Neural progenitor cell (in vitro differentiated cells): ENCODE data around the gene HEATR5B. TPM values are rescaled to one million over a fixed set of nuclear protein-coding genes. Genes with fewer than 3 reads are reported as not detected.

Source experiments
- DNase-seq: peaks from one replicate; pipeline ENCODE4 v3.0.0-alpha.2; 2016; ENCODE audit warnings: low spot score
- H2AFZ ChIP-seq: fragments of 200-600 bp; sonication (generic); replicated peaks from 2 replicates; pipeline ENCODE4 v1.6.1; 2016; ENCODE audit warnings: antibody characterized with exemption
- H3F3A ChIP-seq: fragments of 200-600 bp; sonication (generic); 2 replicates; pipeline ENCODE4 v1.6.1; 2016; ENCODE audit warnings: antibody characterized with exemption, low read depth
- H3K27ac ChIP-seq: fragments of 200-600 bp; sonication (generic); 2 replicates; pipeline ENCODE4 v1.5.1; 2016; ENCODE audit warnings: mild to moderate bottlenecking
- H3K27me3 ChIP-seq: fragments of 200-600 bp; sonication (generic); 2 replicates; pipeline ENCODE4 v1.6.1; 2016; ENCODE audit warnings: mild to moderate bottlenecking, moderate library complexity
- H3K36me3 ChIP-seq: fragments of 200-600 bp; sonication (generic); 2 replicates; pipeline ENCODE4 v1.5.1; 2016
- H3K4me1 ChIP-seq: fragments of 200-600 bp; sonication (generic); 2 replicates; pipeline ENCODE4 v1.6.1; 2016; ENCODE audit warnings: mixed run types
- H3K4me2 ChIP-seq: fragments of 200-600 bp; sonication (generic); 2 replicates; pipeline ENCODE4 v1.6.1; 2016
- H3K4me3 ChIP-seq: fragments of 200-600 bp; sonication (generic); 2 replicates; pipeline ENCODE4 v1.5.1; 2016
- H3K79me2 ChIP-seq: fragments of 200-600 bp; sonication (generic); 2 replicates; pipeline ENCODE4 v1.6.1; 2016; ENCODE audit warnings: low read depth
- H3K9ac ChIP-seq: fragments of 200-600 bp; sonication (generic); 2 replicates; pipeline ENCODE4 v1.6.1; 2016
- H3K9me3 ChIP-seq: fragments of 200-600 bp; sonication (generic); 2 replicates; pipeline ENCODE4 v1.5.1; 2016; ENCODE audit warnings: low read depth
- H4K20me1 ChIP-seq: fragments of 200-600 bp; sonication (generic); 2 replicates; pipeline ENCODE4 v1.6.1; 2016; ENCODE audit warnings: low read depth
- H3K27ac Mint-ChIP-seq: 3 replicates; pipeline ENCODE4 v1.8.0; 2021; ENCODE audit warnings: mixed read lengths
- H3K27me3 Mint-ChIP-seq: 2 replicates; pipeline ENCODE4 v1.8.0; 2022; ENCODE audit warnings: low read depth, mild to moderate bottlenecking, inconsistent platforms, moderate library complexity, mixed read lengths; ENCODE audit not compliant: insufficient read depth
- H3K36me3 Mint-ChIP-seq: 3 replicates; pipeline ENCODE4 v1.8.0; 2021; ENCODE audit warnings: mixed read lengths
- H3K4me1 Mint-ChIP-seq: 3 replicates; pipeline ENCODE4 v1.8.0; 2021; ENCODE audit warnings: mixed read lengths
- H3K4me3 Mint-ChIP-seq: 3 replicates; pipeline ENCODE4 v1.8.0; 2021; ENCODE audit warnings: mild to moderate bottlenecking, moderate library complexity, mixed read lengths
- H3K9me3 Mint-ChIP-seq: 3 replicates; pipeline ENCODE4 v1.8.0; 2020; ENCODE audit warnings: mixed read lengths
- EZH2 ChIP-seq: fragments of 200-600 bp; sonication (generic); IDR thresholded peaks from 2 replicates; pipeline ENCODE4 v1.6.1; 2017; ENCODE audit warnings: antibody characterized with exemption, mild to moderate bottlenecking, moderate library complexity
- EZH2phosphoT487 ChIP-seq: fragments of 200-600 bp; sonication (generic); IDR thresholded peaks from 2 replicates; pipeline ENCODE4 v1.6.1; 2017; ENCODE audit warnings: antibody characterized with exemption
- total RNA-seq: library from RNA; depleted of rRNA; stranded (reverse); fragments of >200 nt; gene quantifications from 2 replicates; pipeline ENCODE4 v1.2.3, GENCODE V29; 2015; ENCODE audit warnings: low replicate concordance
- TF ChIP-seq, protein P1 (sequence below): fragments of 200-600 bp; sonication (generic); IDR thresholded peaks from 2 replicates; pipeline ENCODE4 v1.5.1; 2017; ENCODE audit warnings: antibody characterized with exemption, mild to moderate bottlenecking

The HEATR5B gene
- total RNA-seq, 1 donor from 2014 or later, result 23.7 TPM

DNA sequence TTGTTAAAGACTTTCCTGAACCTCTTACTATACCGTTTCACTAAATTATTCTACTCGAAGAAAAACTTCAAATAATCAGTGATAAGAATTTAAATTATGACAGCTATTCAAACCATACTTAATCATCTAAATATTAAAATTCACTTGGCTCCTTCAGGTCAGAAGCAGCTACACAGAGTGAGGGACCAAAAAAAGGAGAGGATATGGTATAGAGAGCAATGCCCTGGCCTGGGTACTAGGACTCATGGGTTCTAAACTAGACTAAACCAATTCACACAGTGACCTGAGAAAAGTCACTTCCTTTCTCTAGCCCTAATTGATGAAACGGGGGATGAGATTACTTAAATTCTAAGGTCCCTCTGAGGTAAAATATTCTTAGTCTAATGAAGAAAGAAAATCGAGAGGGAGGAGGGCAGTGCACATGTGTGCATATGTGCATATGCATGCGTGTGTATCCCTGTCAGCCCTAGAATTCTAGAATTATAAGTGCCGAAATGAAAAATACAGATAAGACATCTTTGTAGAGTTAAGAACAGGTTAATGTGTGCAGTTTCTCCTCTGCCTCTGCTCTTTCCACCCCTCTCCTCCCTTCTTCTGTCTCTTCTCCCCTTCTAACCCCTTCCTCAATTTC is 129.1 kb downstream of the HEATR5B start:
- Histone ChIP-seq H3K9me3 (no peaks in the 10 kb centered on the region), H3K27me3 (no peaks in the 10 kb centered on the region), H3K4me1 (no peaks in the 10 kb centered on the region), H4K20me1 (peaks cover 14% of the 10 kb centered on the region), H3K9ac (no peak overlapping the region), H3K79me2 (peaks cover 67% of the 10 kb centered on the region), H2AFZ (no peak overlapping the region), H3K36me3 (no peaks in the 10 kb centered on the region), H3K4me2 (no peak overlapping the region), H3F3A (no peaks in the 10 kb centered on the region), H3K4me3 (no peak overlapping the region), H3K27ac (no peak overlapping the region)
- DNase-seq, result no peak
- TF ChIP-seq EZH2 (no peak), EZH2phosphoT487 (no peak)
- TF ChIP-seq, protein P1, sequence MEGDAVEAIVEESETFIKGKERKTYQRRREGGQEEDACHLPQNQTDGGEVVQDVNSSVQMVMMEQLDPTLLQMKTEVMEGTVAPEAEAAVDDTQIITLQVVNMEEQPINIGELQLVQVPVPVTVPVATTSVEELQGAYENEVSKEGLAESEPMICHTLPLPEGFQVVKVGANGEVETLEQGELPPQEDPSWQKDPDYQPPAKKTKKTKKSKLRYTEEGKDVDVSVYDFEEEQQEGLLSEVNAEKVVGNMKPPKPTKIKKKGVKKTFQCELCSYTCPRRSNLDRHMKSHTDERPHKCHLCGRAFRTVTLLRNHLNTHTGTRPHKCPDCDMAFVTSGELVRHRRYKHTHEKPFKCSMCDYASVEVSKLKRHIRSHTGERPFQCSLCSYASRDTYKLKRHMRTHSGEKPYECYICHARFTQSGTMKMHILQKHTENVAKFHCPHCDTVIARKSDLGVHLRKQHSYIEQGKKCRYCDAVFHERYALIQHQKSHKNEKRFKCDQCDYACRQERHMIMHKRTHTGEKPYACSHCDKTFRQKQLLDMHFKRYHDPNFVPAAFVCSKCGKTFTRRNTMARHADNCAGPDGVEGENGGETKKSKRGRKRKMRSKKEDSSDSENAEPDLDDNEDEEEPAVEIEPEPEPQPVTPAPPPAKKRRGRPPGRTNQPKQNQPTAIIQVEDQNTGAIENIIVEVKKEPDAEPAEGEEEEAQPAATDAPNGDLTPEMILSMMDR, result no peak
- no peaks in the 10 kb centered on the region for H3K9me3 Mint-ChIP-seq
- peaks cover 7% of the 10 kb centered on the region for H3K36me3 Mint-ChIP-seq
- no peak overlapping the region for H3K4me3 Mint-ChIP-seq
- no peak overlapping the region for H3K27ac Mint-ChIP-seq
- peaks cover 16% of the 10 kb centered on the region for H3K4me1 Mint-ChIP-seq
- no peaks in the 10 kb centered on the region for H3K27me3 Mint-ChIP-seq

DNA sequence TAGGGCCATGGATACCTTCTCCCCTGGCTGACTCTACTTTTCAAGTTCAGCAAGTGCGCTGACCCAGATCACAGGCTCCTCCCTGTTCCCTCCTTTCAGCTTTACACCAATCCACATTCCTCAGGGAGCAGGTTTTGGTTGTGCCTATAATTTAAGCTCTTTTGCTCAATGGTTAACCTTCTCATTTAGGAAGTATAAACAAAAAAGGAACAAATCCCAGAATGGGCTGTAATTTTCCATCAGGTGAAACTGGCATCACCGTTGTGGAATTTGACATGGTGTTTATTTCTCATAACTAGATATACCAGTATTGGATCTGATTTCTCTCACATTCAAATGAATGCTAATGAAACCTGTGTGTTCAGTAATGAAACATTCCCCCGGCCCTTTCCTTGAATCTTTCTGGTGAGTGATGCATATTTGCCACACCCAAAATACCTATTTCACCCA is 131.4 kb downstream of the HEATR5B start:
- H3K27ac Mint-ChIP-seq, result no peak overlapping the region
- DNase-seq, result no peak
- no peaks in the 10 kb centered on the region for H3K4me1 ChIP-seq

DNA sequence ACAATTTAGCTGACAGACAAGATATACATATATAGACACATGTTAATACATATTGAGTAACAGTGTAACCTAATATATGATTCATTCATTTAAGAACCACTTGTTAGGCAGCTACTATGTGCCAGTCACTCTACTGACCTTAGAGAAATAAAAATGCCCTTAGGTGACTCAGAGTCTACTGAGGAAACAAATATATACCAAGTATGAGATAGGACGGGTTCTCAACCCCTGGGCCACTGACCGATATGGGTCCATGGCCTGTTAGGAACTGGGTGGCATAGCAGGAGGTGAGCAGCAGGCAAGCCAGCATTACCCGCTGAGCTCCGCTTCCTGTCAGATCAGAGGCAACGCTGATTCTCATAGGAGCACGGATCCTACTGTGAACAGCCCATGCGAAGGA is 132.6 kb downstream of the HEATR5B start:
- no peak overlapping the region for H2AFZ ChIP-seq
- H3K9ac ChIP-seq, result no peak overlapping the region
- peaks cover 16% of the 10 kb centered on the region for H3K4me1 Mint-ChIP-seq
- H3K4me1 ChIP-seq, result no peaks in the 10 kb centered on the region
- H3K9me3 ChIP-seq, result no peaks in the 10 kb centered on the region
- peaks cover 2% of the 10 kb centered on the region for H3K36me3 Mint-ChIP-seq
- TF ChIP-seq, protein P1, result no peak
- TF ChIP-seq EZH2 (no peak), EZH2phosphoT487 (no peak)
- H3K4me3 ChIP-seq, result no peak overlapping the region
- peaks cover 10% of the 10 kb centered on the region for H4K20me1 ChIP-seq
- H3K79me2 ChIP-seq, result peaks cover 55% of the 10 kb centered on the region
- H3K4me3 Mint-ChIP-seq, result no peak overlapping the region
- no peaks in the 10 kb centered on the region for H3K27me3 ChIP-seq
- H3K9me3 Mint-ChIP-seq, result no peaks in the 10 kb centered on the region
- H3F3A ChIP-seq, result no peaks in the 10 kb centered on the region
- H3K27ac Mint-ChIP-seq, result no peak overlapping the region
- no peak overlapping the region for H3K27ac ChIP-seq
- H3K4me2 ChIP-seq, result no peak overlapping the region
- DNase-seq, result no peak
- no peaks in the 10 kb centered on the region for H3K36me3 ChIP-seq
- H3K27me3 Mint-ChIP-seq, result no peaks in the 10 kb centered on the region

More for the DNA sequence above, 131.4 kb downstream of the HEATR5B start:
- Histone ChIP-seq H3K4me3 (no peak overlapping the region), H3K9me3 (no peaks in the 10 kb centered on the region), H3K79me2 (peaks cover 56% of the 10 kb centered on the region), H3K4me2 (no peak overlapping the region), H3F3A (no peaks in the 10 kb centered on the region), H3K36me3 (no peaks in the 10 kb centered on the region), H4K20me1 (peaks cover 14% of the 10 kb centered on the region), H2AFZ (no peak overlapping the region), H3K27ac (no peak overlapping the region), H3K27me3 (no peaks in the 10 kb centered on the region), H3K9ac (no peak overlapping the region)
- H3K36me3 Mint-ChIP-seq, result peaks cover 2% of the 10 kb centered on the region
- H3K9me3 Mint-ChIP-seq, result no peaks in the 10 kb centered on the region
- peaks cover 16% of the 10 kb centered on the region for H3K4me1 Mint-ChIP-seq
- H3K27me3 Mint-ChIP-seq, result no peaks in the 10 kb centered on the region
- TF ChIP-seq, protein P1, result no peak
- no peak for TF ChIP-seq EZH2
- TF ChIP-seq EZH2phosphoT487, result no peak
- H3K4me3 Mint-ChIP-seq, result no peak overlapping the region
